Hepatocyte (in vitro differentiated cells): Measurements from ENCODE around the gene PRKCA. TPM values are rescaled to one million over a fixed set of nuclear protein-coding genes. Genes with fewer than 3 reads are reported as not detected.

Experiments
- DNase-seq: peaks from one replicate; pipeline ENCODE4 v3.0.0-alpha.2; 2016; ENCODE audit warnings: low spot score
- H2AFZ ChIP-seq: fragments of 200-600 bp; sonication (generic); 2 replicates; pipeline ENCODE4 v1.6.0; 2016; ENCODE audit warnings: antibody characterized with exemption, mild to moderate bottlenecking
- H3K27ac ChIP-seq: fragments of 200-600 bp; sonication (generic); 2 replicates; pipeline ENCODE4 v1.5.1; 2016; ENCODE audit warnings: mild to moderate bottlenecking
- H3K27me3 ChIP-seq: fragments of 200-600 bp; sonication (generic); 2 replicates; pipeline ENCODE4 v1.6.1; 2016
- H3K36me3 ChIP-seq: fragments of 200-600 bp; sonication (generic); replicated peaks from 2 replicates; pipeline ENCODE4 v1.5.1; 2016; ENCODE audit warnings: low read depth; ENCODE audit not compliant: insufficient read depth
- H3K4me1 ChIP-seq: fragments of 200-600 bp; sonication (generic); 2 replicates; pipeline ENCODE4 v1.5.1; 2016; ENCODE audit warnings: mild to moderate bottlenecking, moderate library complexity; ENCODE audit not compliant: insufficient read depth
- H3K4me2 ChIP-seq: fragments of 200-600 bp; sonication (generic); 2 replicates; pipeline ENCODE4 v1.6.0; 2016
- H3K4me3 ChIP-seq: fragments of 200-600 bp; sonication (generic); 2 replicates; pipeline ENCODE4 v1.5.1; 2016; ENCODE audit warnings: mild to moderate bottlenecking
- H3K79me2 ChIP-seq: fragments of 200-600 bp; sonication (generic); 2 replicates; pipeline ENCODE4 v1.6.0; 2017; ENCODE audit warnings: mild to moderate bottlenecking
- H3K9me2 ChIP-seq: fragments of 200-600 bp; sonication (generic); replicated peaks from 2 replicates; pipeline ENCODE4 v1.6.0; 2017; ENCODE audit warnings: mild to moderate bottlenecking; ENCODE audit not compliant: insufficient read depth
- H3K9me3 ChIP-seq: fragments of 200-600 bp; sonication (generic); 2 replicates; pipeline ENCODE4 v1.5.1; 2016; ENCODE audit warnings: low read depth, mild to moderate bottlenecking
- H4K20me1 ChIP-seq: fragments of 200-600 bp; sonication (generic); 2 replicates; pipeline ENCODE4 v1.6.0; 2016; ENCODE audit warnings: mild to moderate bottlenecking; ENCODE audit not compliant: insufficient read depth, poor library complexity, severe bottlenecking
- EZH2 ChIP-seq: fragments of 200-600 bp; sonication (generic); IDR thresholded peaks from 2 replicates; pipeline ENCODE4 v1.6.1; 2016; ENCODE audit warnings: antibody characterized with exemption, mild to moderate bottlenecking, borderline replicate concordance
- EZH2phosphoT487 ChIP-seq: fragments of 200-600 bp; sonication (generic); IDR thresholded peaks from one replicate; pipeline ENCODE4 v1.6.1; 2018; ENCODE audit warnings: antibody characterized with exemption, mild to moderate bottlenecking, low read depth, moderate library complexity; ENCODE audit not compliant: unreplicated experiment, severe bottlenecking
- WGBS: methylation state at CpG from one replicate; pipeline ENCODE4 v1.1.6; 2016; ENCODE audit warnings: low lambda C conversion rate; ENCODE audit errors: missing lambda C conversion rate; 5-methylcytosine and 5-hydroxymethylcytosine counted together
- polyA plus RNA-seq: library from polyadenylated mRNA; unstranded; fragments of >200 nt; fragmentation: Nextera tagmentation; extraction: Ambion mirVana; gene quantifications from 2 replicates; pipeline ENCODE4 v1.2.1, GENCODE V29; 2016
- total RNA-seq: library from RNA; depleted of rRNA; stranded (reverse); fragments of >200 nt; gene quantifications from 2 replicates; pipeline ENCODE4 v1.2.3, GENCODE V29; 2014
- TF ChIP-seq, protein P1 (sequence below): fragments of 200-600 bp; sonication (generic); IDR thresholded peaks from 2 replicates; pipeline ENCODE4 v1.5.1; 2016; ENCODE audit warnings: antibody characterized with exemption, mild to moderate bottlenecking; ENCODE audit not compliant: poor library complexity

Gene PRKCA
- total and polyA plus RNA-seq, 2 experiments from 2014 or later, result 5.9 to 18.5 TPM

DNA sequence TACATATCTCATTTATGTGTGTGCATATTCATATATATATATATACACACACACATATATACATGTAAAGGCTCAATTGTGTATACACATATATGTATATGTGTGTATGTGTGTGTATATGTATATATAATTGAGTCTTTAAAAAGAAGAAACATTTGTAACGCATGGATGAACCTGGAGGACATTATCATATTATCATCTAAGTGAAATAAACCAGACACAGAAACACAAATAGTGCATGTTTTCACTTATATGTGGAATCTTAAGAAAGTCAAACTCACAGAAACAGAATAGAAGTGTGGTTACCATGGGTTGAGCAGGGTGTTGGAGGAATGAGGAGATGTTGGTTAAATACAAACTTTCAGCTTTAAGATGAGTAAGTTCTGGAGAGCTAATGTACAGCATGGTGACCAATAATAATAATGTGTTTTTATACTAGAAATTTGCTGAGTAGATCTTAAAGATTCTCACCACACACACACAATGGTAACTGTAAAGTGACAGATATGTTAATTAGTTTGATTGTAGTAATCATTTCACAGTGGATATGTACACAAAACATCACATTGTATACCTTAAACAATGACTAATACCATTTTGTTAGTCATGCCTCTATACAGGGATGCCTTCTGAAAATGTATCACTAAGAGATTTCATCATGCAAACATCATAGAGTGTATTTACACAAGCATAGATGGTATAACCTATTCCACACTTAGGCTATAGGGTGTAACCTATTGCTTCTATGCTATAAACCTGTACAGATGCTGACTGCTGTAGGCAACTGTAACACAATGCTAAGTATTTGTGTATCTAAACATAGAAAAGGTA, 399.9 kb downstream of the PRKCA start:
- no peak overlapping the region for H3K27ac ChIP-seq
- 79% methylated on average over 1 of the region's 1 CpG for WGBS
- no peaks in the 10 kb centered on the region for H3K9me3 ChIP-seq
- H3K9me2 ChIP-seq, result no peaks in the 10 kb centered on the region
- H3K27me3 ChIP-seq, result no peaks in the 10 kb centered on the region
- TF ChIP-seq EZH2phosphoT487 (no peak), EZH2 (no peak)
- TF ChIP-seq, protein P1, sequence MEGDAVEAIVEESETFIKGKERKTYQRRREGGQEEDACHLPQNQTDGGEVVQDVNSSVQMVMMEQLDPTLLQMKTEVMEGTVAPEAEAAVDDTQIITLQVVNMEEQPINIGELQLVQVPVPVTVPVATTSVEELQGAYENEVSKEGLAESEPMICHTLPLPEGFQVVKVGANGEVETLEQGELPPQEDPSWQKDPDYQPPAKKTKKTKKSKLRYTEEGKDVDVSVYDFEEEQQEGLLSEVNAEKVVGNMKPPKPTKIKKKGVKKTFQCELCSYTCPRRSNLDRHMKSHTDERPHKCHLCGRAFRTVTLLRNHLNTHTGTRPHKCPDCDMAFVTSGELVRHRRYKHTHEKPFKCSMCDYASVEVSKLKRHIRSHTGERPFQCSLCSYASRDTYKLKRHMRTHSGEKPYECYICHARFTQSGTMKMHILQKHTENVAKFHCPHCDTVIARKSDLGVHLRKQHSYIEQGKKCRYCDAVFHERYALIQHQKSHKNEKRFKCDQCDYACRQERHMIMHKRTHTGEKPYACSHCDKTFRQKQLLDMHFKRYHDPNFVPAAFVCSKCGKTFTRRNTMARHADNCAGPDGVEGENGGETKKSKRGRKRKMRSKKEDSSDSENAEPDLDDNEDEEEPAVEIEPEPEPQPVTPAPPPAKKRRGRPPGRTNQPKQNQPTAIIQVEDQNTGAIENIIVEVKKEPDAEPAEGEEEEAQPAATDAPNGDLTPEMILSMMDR, result no peak
- H4K20me1 ChIP-seq, result no peaks in the 10 kb centered on the region
- DNase-seq, result no peak
- H3K4me1 ChIP-seq, result no peaks in the 10 kb centered on the region
- H3K79me2 ChIP-seq, result no peaks in the 10 kb centered on the region
- H3K4me2 ChIP-seq, result no peak overlapping the region
- no peak overlapping the region for H2AFZ ChIP-seq
- no peaks in the 10 kb centered on the region for H3K36me3 ChIP-seq
- no peak overlapping the region for H3K4me3 ChIP-seq

DNA sequence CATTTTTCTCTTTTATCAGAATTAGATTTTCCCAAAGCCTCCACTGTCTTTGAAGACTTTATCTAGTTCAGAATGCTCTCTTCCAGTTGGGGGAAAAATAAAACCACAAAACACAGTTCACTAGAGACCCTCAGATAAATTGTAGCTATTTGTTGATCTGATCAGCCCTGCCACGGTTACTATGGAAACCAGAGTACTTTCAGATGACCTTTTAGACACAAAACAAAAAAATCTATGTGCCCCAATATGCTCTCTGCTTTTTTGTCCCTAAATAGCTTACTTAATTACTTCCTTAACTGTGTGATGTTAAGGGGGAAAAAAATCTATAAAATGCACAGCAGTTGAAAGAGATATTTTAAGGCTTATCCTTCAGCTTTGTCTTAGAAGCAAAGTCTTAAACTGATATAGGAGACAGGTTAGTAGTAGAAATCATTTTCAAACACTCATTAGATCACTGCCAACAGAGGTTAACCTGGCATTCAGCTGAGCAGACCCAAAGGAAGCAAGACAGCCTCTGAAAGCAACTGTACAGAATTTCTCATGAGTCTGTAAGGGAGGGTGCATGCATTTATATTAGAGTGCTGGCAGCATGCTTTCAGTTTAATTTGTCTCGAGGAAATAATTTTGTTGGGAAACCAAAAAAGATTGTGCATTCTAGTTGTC, 402.6 kb downstream of the PRKCA start:
- no peak overlapping the region for H3K4me2 ChIP-seq
- no peak for DNase-seq
- WGBS, result 79% methylated on average over 2 of the region's 2 CpGs
- no peaks in the 10 kb centered on the region for H3K79me2 ChIP-seq
- no peak overlapping the region for H2AFZ ChIP-seq
- H3K9me3 ChIP-seq, result no peaks in the 10 kb centered on the region
- H3K4me1 ChIP-seq, result no peaks in the 10 kb centered on the region
- H4K20me1 ChIP-seq, result no peaks in the 10 kb centered on the region
- no peaks in the 10 kb centered on the region for H3K36me3 ChIP-seq
- no peak overlapping the region for H3K4me3 ChIP-seq
- H3K27me3 ChIP-seq, result no peaks in the 10 kb centered on the region
- H3K27ac ChIP-seq, result no peak overlapping the region
- H3K9me2 ChIP-seq, result no peaks in the 10 kb centered on the region
- TF ChIP-seq, protein P1, result no peak
- TF ChIP-seq EZH2phosphoT487, result no peak
- no peak for TF ChIP-seq EZH2

DNA sequence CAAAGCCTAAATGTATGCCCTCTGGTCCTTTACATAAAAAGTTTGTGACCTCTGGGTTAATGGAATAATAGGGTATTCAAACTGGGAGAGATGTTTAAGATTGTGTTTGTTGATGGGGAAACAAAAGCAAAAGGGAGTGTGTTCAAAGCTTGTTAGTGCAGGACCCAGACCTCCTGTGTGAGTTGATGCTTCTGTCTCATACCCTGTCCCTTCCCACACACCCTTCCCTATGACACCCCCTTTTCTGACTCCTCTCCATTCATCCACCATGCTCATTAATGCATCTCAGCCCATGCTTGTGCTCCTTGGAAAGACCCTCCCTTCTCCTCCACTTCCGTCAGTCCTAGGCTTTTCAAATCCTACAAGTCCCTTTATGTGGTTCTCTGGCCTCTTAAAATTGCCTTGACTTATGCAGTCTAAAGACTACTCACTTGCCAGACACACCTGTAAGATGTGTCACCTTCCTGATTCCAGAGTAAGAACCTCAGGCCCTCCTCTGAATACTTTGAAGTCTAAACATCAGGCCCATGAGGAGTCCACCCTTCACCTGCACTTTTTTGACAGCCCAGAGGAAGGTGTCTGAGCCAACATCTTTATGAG, 404.5 kb downstream of the PRKCA start:
- 88% methylated on average over 1 of the region's 1 CpG for WGBS

More for the DNA sequence above, 404.5 kb downstream of the PRKCA start:
- Histone ChIP-seq H4K20me1 (no peaks in the 10 kb centered on the region), H3K36me3 (no peaks in the 10 kb centered on the region), H2AFZ (no peak overlapping the region), H3K27me3 (no peaks in the 10 kb centered on the region), H3K4me2 (no peak overlapping the region), H3K27ac (no peak overlapping the region), H3K9me2 (no peaks in the 10 kb centered on the region), H3K4me3 (no peak overlapping the region), H3K79me2 (no peaks in the 10 kb centered on the region), H3K9me3 (no peaks in the 10 kb centered on the region), H3K4me1 (no peaks in the 10 kb centered on the region)
- TF ChIP-seq EZH2, result no peak
- no peak for TF ChIP-seq EZH2phosphoT487
- TF ChIP-seq, protein P1, result no peak
- DNase-seq, result no peak
